WTC11 (cell line): ENCODE measurements around the gene DUOX2. TPM values are rescaled to one million over a fixed set of nuclear protein-coding genes. Genes with fewer than 3 reads are reported as not detected.

ENCODE experiments used
- ATAC-seq: fragments of 200-7000 bp; cut with Tn5 transposase; 2 replicates; pipeline ENCODE4 v1.10.0; 2021; ENCODE audit warnings: mild to moderate bottlenecking, moderate library complexity
- CTCF ChIA-PET: fragments of 300-600 bp; sonication (Branson Sonifier 250); formaldehyde crosslinking; loops from one replicate; lab custom pipeline; 2021; ENCODE audit warnings: antibody characterized with exemption; lab: Charles Lee
- POLR2A ChIA-PET: fragments of 350-600 bp; sonication (Branson Sonifier 250); formaldehyde crosslinking; loops from one replicate; lab custom pipeline; 2021; ENCODE audit warnings: antibody characterized with exemption; lab: Charles Lee
- DNase-seq: peaks from one replicate; pipeline ENCODE4 v3.0.0; 2021; ENCODE audit warnings: low spot score
- H3K27ac Mint-ChIP-seq: 2 replicates; pipeline ENCODE4 v1.8.0; 2021; ENCODE audit warnings: mixed read lengths
- H3K27me3 Mint-ChIP-seq: 2 replicates; pipeline ENCODE4 v1.8.0; 2021; ENCODE audit warnings: low read depth, mild to moderate bottlenecking, moderate library complexity, mixed read lengths
- H3K36me3 Mint-ChIP-seq: 2 replicates; pipeline ENCODE4 v1.8.0; 2021; ENCODE audit warnings: mixed read lengths
- H3K4me1 Mint-ChIP-seq: 2 replicates; pipeline ENCODE4 v1.8.0; 2022; ENCODE audit warnings: mixed read lengths
- H3K4me3 Mint-ChIP-seq: 2 replicates; pipeline ENCODE4 v1.8.0; 2021; ENCODE audit warnings: mild to moderate bottlenecking, moderate library complexity, mixed read lengths
- H3K9me3 Mint-ChIP-seq: 2 replicates; pipeline ENCODE4 v1.8.0; 2021; ENCODE audit warnings: mixed read lengths
- ATF1 ChIP-seq: sonication (generic); formaldehyde crosslinking; IDR thresholded peaks from 2 replicates; pipeline ENCODE4 v1.8.1; 2023; ENCODE audit warnings: mild to moderate bottlenecking, moderate library complexity, missing genetic modification reagents
- CREM ChIP-seq: sonication (generic); formaldehyde crosslinking; IDR thresholded peaks from 2 replicates; pipeline ENCODE4 v1.8.1; 2022; ENCODE audit warnings: mild to moderate bottlenecking, missing genetic modification reagents, moderate library complexity
- ESRRA ChIP-seq: sonication (generic); formaldehyde crosslinking; IDR thresholded peaks from 2 replicates; pipeline ENCODE4 v1.8.1; 2022; ENCODE audit warnings: mild to moderate bottlenecking, missing genetic modification reagents, borderline replicate concordance
- TEAD1 ChIP-seq: sonication (generic); formaldehyde crosslinking; IDR thresholded peaks from 2 replicates; pipeline ENCODE4 v1.8.0; 2022; ENCODE audit warnings: mild to moderate bottlenecking, missing genetic modification reagents
- total RNA-seq: library from RNA; stranded (reverse); gene quantifications from 3 replicates; pipeline ENCODE4 v1.2.3, GENCODE V29; 2021
- TF ChIP-seq, protein P1 (sequence below): sonication (generic); formaldehyde crosslinking; IDR thresholded peaks from 2 replicates; pipeline ENCODE4 v1.8.1; 2022; ENCODE audit warnings: low read depth, missing genetic modification reagents, borderline replicate concordance
- TF ChIP-seq, protein P2 (sequence below): sonication (generic); formaldehyde crosslinking; IDR thresholded peaks from 2 replicates; pipeline ENCODE4 v1.8.1; 2022; ENCODE audit warnings: mild to moderate bottlenecking, moderate library complexity, missing genetic modification reagents
- TF ChIP-seq, protein P3 (sequence below): sonication (generic); formaldehyde crosslinking; IDR thresholded peaks from 2 replicates; pipeline ENCODE4 v1.8.0; 2023; ENCODE audit warnings: mild to moderate bottlenecking, missing genetic modification reagents
- TF ChIP-seq, protein P4 (sequence below): sonication (generic); formaldehyde crosslinking; IDR thresholded peaks from 2 replicates; pipeline ENCODE4 v1.8.1; 2022; ENCODE audit warnings: low read depth, mild to moderate bottlenecking, moderate library complexity, missing genetic modification reagents, borderline replicate concordance
- TF ChIP-seq, protein P5 (sequence below): sonication (generic); formaldehyde crosslinking; IDR thresholded peaks from 2 replicates; pipeline ENCODE4 v1.8.1; 2023; ENCODE audit warnings: mild to moderate bottlenecking, missing genetic modification reagents, borderline replicate concordance
- TF ChIP-seq, protein P6 (sequence below): sonication (generic); formaldehyde crosslinking; IDR thresholded peaks from 2 replicates; pipeline ENCODE4 v1.8.0; 2023; ENCODE audit warnings: missing genetic modification reagents
- TF ChIP-seq, protein P7 (sequence below): sonication (generic); formaldehyde crosslinking; IDR thresholded peaks from 2 replicates; pipeline ENCODE4 v1.8.1; 2022; ENCODE audit warnings: mild to moderate bottlenecking, missing genetic modification reagents, moderate library complexity, borderline replicate concordance
- TF ChIP-seq, protein P8 (sequence below): sonication (generic); formaldehyde crosslinking; IDR thresholded peaks from 2 replicates; pipeline ENCODE4 v1.8.0; 2022; ENCODE audit warnings: mild to moderate bottlenecking, missing genetic modification reagents
- TF ChIP-seq, protein P9 (sequence below): sonication (generic); formaldehyde crosslinking; IDR thresholded peaks from 2 replicates; pipeline ENCODE4 v1.8.0; 2023; ENCODE audit warnings: missing genetic modification reagents, mild to moderate bottlenecking, borderline replicate concordance

Gene DUOX2
- total RNA-seq, 1 experiment from 2014 or later, result 0.13 TPM

DNA sequence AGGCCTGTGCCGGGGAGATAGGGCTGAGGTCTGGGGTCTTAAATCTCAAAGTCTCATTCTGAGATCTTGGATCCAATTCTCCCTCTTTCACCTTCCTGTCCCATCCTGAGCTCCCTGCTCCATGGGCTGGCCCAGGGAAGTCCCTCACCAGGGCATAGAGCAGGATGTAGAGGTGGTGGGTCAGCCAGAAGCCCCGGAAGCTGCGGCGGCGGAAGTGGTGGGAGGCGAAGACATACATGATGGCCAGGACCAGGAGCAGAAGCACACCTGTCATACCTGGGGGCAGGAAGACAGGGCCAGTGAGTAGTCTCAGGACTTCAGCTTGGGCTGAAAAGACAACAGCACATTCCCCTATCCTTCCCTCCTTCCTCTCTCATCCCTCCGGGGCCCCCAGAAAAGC lies 16.5 kb downstream of the DUOX2 start (continued):
- TF ChIP-seq, protein P1, sequence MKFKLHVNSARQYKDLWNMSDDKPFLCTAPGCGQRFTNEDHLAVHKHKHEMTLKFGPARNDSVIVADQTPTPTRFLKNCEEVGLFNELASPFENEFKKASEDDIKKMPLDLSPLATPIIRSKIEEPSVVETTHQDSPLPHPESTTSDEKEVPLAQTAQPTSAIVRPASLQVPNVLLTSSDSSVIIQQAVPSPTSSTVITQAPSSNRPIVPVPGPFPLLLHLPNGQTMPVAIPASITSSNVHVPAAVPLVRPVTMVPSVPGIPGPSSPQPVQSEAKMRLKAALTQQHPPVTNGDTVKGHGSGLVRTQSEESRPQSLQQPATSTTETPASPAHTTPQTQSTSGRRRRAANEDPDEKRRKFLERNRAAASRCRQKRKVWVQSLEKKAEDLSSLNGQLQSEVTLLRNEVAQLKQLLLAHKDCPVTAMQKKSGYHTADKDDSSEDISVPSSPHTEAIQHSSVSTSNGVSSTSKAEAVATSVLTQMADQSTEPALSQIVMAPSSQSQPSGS, result no peak

DNA sequence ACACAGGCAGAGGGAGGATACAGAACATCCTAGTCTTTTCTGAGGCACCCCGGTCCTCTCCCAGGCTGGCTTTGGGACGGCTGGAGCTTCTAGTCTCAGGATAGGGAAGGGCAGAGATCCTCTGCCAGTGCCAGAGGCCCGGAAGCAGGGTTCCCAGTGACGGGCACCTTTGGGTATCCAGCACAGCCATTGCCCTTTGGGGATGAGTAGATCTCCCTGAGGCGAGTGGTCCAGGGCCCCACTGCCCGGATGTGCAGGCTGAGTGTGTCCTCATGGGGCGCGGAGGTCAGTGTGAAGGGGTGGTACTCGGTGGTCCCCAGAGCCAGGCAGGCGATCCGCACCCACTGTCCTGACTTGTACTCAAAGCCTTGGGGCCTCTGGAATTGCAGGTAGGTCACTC lies 18.3 kb downstream of the DUOX2 start:
- no peak overlapping the region for H3K27ac Mint-ChIP-seq
- peaks cover 5% of the 10 kb centered on the region for H3K4me1 Mint-ChIP-seq
- ChIA-PET POLR2A (no interaction called here), CTCF (interaction anchor here (3.3 kb wide), 1 partner anchor 22 kb away, joined by 14 read pairs; no protein-coding TSS in a partner anchor)
- TF ChIP-seq, protein P2, sequence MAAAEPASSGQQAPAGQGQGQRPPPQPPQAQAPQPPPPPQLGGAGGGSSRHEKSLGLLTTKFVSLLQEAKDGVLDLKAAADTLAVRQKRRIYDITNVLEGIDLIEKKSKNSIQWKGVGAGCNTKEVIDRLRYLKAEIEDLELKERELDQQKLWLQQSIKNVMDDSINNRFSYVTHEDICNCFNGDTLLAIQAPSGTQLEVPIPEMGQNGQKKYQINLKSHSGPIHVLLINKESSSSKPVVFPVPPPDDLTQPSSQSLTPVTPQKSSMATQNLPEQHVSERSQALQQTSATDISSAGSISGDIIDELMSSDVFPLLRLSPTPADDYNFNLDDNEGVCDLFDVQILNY (CRISPR knock-in tag), result no peak
- no peak for DNase-seq
- peaks cover 17% of the 10 kb centered on the region for H3K27me3 Mint-ChIP-seq
- no peak for ATAC-seq
- no peaks in the 10 kb centered on the region for H3K36me3 Mint-ChIP-seq
- no peak overlapping the region for H3K4me3 Mint-ChIP-seq
- H3K9me3 Mint-ChIP-seq, result no peaks in the 10 kb centered on the region

DNA sequence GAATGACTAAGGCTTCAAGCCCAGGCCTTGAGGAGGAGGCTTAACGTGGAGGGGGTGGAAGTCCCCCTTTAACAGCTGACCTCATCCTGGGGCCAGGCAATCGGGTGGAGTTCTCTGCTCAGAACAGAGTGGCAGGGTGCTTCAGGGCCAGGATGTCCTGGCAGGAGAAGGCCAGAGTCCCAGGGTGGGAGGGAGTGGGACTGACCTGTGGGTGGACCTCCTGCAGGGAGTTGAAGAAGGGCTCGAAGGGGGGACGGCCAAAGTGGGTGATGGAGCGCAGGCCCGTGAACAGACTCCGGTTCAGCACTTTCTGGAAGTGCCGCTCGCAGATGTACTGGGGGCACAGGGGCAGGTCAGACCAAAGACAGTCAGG lies 19.6 kb downstream of the DUOX2 start:
- Mint-ChIP-seq H3K9me3 (no peaks in the 10 kb centered on the region), H3K4me3 (no peak overlapping the region), H3K27ac (no peak overlapping the region), H3K36me3 (no peaks in the 10 kb centered on the region), H3K27me3 (peaks cover 16% of the 10 kb centered on the region), H3K4me1 (no peaks in the 10 kb centered on the region)
- POLR2A ChIA-PET, result no interaction called here
- DNase-seq, result no peak
- CTCF ChIA-PET, result interaction anchor here (3.3 kb wide), 1 partner anchor 24 kb away, joined by 14 read pairs; no protein-coding TSS in a partner anchor
- TF ChIP-seq, protein P3, sequence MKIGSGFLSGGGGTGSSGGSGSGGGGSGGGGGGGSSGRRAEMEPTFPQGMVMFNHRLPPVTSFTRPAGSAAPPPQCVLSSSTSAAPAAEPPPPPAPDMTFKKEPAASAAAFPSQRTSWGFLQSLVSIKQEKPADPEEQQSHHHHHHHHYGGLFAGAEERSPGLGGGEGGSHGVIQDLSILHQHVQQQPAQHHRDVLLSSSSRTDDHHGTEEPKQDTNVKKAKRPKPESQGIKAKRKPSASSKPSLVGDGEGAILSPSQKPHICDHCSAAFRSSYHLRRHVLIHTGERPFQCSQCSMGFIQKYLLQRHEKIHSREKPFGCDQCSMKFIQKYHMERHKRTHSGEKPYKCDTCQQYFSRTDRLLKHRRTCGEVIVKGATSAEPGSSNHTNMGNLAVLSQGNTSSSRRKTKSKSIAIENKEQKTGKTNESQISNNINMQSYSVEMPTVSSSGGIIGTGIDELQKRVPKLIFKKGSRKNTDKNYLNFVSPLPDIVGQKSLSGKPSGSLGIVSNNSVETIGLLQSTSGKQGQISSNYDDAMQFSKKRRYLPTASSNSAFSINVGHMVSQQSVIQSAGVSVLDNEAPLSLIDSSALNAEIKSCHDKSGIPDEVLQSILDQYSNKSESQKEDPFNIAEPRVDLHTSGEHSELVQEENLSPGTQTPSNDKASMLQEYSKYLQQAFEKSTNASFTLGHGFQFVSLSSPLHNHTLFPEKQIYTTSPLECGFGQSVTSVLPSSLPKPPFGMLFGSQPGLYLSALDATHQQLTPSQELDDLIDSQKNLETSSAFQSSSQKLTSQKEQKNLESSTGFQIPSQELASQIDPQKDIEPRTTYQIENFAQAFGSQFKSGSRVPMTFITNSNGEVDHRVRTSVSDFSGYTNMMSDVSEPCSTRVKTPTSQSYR (CRISPR knock-in tag), result no peak
- TF ChIP-seq, protein P4, sequence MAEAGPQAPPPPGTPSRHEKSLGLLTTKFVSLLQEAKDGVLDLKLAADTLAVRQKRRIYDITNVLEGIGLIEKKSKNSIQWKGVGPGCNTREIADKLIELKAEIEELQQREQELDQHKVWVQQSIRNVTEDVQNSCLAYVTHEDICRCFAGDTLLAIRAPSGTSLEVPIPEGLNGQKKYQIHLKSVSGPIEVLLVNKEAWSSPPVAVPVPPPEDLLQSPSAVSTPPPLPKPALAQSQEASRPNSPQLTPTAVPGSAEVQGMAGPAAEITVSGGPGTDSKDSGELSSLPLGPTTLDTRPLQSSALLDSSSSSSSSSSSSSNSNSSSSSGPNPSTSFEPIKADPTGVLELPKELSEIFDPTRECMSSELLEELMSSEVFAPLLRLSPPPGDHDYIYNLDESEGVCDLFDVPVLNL (CRISPR knock-in tag), result no peak
- TF ChIP-seq ATF1 (CRISPR knock-in tag) (no peak), CREM (CRISPR knock-in tag) (no peak), TEAD1 (CRISPR knock-in tag) (no peak), ESRRA (no peak)
- TF ChIP-seq, protein P5, sequence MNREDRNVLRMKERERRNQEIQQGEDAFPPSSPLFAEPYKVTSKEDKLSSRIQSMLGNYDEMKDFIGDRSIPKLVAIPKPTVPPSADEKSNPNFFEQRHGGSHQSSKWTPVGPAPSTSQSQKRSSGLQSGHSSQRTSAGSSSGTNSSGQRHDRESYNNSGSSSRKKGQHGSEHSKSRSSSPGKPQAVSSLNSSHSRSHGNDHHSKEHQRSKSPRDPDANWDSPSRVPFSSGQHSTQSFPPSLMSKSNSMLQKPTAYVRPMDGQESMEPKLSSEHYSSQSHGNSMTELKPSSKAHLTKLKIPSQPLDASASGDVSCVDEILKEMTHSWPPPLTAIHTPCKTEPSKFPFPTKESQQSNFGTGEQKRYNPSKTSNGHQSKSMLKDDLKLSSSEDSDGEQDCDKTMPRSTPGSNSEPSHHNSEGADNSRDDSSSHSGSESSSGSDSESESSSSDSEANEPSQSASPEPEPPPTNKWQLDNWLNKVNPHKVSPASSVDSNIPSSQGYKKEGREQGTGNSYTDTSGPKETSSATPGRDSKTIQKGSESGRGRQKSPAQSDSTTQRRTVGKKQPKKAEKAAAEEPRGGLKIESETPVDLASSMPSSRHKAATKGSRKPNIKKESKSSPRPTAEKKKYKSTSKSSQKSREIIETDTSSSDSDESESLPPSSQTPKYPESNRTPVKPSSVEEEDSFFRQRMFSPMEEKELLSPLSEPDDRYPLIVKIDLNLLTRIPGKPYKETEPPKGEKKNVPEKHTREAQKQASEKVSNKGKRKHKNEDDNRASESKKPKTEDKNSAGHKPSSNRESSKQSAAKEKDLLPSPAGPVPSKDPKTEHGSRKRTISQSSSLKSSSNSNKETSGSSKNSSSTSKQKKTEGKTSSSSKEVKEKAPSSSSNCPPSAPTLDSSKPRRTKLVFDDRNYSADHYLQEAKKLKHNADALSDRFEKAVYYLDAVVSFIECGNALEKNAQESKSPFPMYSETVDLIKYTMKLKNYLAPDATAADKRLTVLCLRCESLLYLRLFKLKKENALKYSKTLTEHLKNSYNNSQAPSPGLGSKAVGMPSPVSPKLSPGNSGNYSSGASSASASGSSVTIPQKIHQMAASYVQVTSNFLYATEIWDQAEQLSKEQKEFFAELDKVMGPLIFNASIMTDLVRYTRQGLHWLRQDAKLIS (CRISPR knock-in tag), result no peak
- TF ChIP-seq, protein P6, sequence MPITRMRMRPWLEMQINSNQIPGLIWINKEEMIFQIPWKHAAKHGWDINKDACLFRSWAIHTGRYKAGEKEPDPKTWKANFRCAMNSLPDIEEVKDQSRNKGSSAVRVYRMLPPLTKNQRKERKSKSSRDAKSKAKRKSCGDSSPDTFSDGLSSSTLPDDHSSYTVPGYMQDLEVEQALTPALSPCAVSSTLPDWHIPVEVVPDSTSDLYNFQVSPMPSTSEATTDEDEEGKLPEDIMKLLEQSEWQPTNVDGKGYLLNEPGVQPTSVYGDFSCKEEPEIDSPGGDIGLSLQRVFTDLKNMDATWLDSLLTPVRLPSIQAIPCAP (CRISPR knock-in tag), result no peak
- TF ChIP-seq, protein P7, sequence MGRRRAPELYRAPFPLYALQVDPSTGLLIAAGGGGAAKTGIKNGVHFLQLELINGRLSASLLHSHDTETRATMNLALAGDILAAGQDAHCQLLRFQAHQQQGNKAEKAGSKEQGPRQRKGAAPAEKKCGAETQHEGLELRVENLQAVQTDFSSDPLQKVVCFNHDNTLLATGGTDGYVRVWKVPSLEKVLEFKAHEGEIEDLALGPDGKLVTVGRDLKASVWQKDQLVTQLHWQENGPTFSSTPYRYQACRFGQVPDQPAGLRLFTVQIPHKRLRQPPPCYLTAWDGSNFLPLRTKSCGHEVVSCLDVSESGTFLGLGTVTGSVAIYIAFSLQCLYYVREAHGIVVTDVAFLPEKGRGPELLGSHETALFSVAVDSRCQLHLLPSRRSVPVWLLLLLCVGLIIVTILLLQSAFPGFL (CRISPR knock-in tag), result no peak
- TF ChIP-seq, protein P8, sequence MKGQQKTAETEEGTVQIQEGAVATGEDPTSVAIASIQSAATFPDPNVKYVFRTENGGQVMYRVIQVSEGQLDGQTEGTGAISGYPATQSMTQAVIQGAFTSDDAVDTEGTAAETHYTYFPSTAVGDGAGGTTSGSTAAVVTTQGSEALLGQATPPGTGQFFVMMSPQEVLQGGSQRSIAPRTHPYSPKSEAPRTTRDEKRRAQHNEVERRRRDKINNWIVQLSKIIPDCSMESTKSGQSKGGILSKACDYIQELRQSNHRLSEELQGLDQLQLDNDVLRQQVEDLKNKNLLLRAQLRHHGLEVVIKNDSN (CRISPR knock-in tag), result no peak
- TF ChIP-seq, protein P9, sequence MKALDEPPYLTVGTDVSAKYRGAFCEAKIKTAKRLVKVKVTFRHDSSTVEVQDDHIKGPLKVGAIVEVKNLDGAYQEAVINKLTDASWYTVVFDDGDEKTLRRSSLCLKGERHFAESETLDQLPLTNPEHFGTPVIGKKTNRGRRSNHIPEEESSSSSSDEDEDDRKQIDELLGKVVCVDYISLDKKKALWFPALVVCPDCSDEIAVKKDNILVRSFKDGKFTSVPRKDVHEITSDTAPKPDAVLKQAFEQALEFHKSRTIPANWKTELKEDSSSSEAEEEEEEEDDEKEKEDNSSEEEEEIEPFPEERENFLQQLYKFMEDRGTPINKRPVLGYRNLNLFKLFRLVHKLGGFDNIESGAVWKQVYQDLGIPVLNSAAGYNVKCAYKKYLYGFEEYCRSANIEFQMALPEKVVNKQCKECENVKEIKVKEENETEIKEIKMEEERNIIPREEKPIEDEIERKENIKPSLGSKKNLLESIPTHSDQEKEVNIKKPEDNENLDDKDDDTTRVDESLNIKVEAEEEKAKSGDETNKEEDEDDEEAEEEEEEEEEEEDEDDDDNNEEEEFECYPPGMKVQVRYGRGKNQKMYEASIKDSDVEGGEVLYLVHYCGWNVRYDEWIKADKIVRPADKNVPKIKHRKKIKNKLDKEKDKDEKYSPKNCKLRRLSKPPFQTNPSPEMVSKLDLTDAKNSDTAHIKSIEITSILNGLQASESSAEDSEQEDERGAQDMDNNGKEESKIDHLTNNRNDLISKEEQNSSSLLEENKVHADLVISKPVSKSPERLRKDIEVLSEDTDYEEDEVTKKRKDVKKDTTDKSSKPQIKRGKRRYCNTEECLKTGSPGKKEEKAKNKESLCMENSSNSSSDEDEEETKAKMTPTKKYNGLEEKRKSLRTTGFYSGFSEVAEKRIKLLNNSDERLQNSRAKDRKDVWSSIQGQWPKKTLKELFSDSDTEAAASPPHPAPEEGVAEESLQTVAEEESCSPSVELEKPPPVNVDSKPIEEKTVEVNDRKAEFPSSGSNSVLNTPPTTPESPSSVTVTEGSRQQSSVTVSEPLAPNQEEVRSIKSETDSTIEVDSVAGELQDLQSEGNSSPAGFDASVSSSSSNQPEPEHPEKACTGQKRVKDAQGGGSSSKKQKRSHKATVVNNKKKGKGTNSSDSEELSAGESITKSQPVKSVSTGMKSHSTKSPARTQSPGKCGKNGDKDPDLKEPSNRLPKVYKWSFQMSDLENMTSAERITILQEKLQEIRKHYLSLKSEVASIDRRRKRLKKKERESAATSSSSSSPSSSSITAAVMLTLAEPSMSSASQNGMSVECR, result no peak
- no peak for ATAC-seq
